HEK293 (cell line): ENCODE results near the gene ANP32A.

Source experiments
- CTCF ChIA-PET: fragments of 350-600 bp; formaldehyde crosslinking; extraction: SDS; loops from one replicate; lab custom pipeline; 2021; ENCODE audit warnings: antibody characterized with exemption; lab: Yijun Ruan, JAX
- POLR2A ChIA-PET: fragments of 300-600 bp; formaldehyde crosslinking; extraction: SDS; loops from one replicate; lab custom pipeline; 2020; ENCODE audit warnings: antibody characterized with exemption, inconsistent platforms; lab: Yijun Ruan, JAX
- H3K27ac ChIP-seq: fragments of 200-500 bp; sonication (Bioruptor generic); 2 replicates; pipeline ENCODE4 v1.5.1; 2014; ENCODE audit warnings: low read depth, low read length, control low read depth, inconsistent platforms; ENCODE audit errors: extremely low read depth
- H3K36me3 ChIP-seq, 2 experiments: fragments of 200-500 bp in 1 of 2; sonication (Bioruptor generic) in 1 of 2; 1 replicate in 1 of 2; 2 replicates in 1 of 2; pipeline ENCODE4 v1.5.1; 2014 to 2017; ENCODE audit warnings: inconsistent platforms in 2 of 2, low read length in 2 of 2; ENCODE audit not compliant: control insufficient read depth in 2 of 2, insufficient read depth in 1 of 2
- H3K4me1 ChIP-seq: fragments of 200-500 bp; sonication (Bioruptor generic); 2 replicates; pipeline ENCODE4 v1.5.1; 2014; ENCODE audit warnings: mild to moderate bottlenecking, low read length, inconsistent platforms; ENCODE audit not compliant: control insufficient read depth, insufficient read depth
- H3K4me3 ChIP-seq: 2 replicates; pipeline ENCODE4 v1.5.1; 2011; ENCODE audit warnings: low read depth, mild to moderate bottlenecking, control low read depth, low read length, moderate library complexity
- H3K9me3 ChIP-seq: fragments of 200-500 bp; sonication (Bioruptor generic); 2 replicates; pipeline ENCODE4 v1.5.1; 2014; ENCODE audit warnings: low read depth, low read length, inconsistent platforms; ENCODE audit not compliant: control insufficient read depth, insufficient read depth
- GLIS1 ChIP-seq: fragments of 450-650 bp; formaldehyde crosslinking; IDR thresholded peaks from 2 replicates; pipeline ENCODE4 v1.5.1; 2016; ENCODE audit warnings: missing biosample characterization, missing genetic modification characterization
- KLF1 ChIP-seq: fragments of 450-650 bp; formaldehyde crosslinking; IDR thresholded peaks from 2 replicates; pipeline ENCODE4 v1.5.1; 2016; ENCODE audit warnings: missing biosample characterization, missing genetic modification characterization
- KLF7 ChIP-seq: fragments of 450-650 bp; formaldehyde crosslinking; IDR thresholded peaks from 2 replicates; pipeline ENCODE4 v1.5.1; 2016; ENCODE audit warnings: missing biosample characterization, missing genetic modification characterization, borderline replicate concordance
- SP2 ChIP-seq: fragments of 450-650 bp; formaldehyde crosslinking; IDR thresholded peaks from 2 replicates; pipeline ENCODE4 v1.5.1; 2016; ENCODE audit warnings: missing biosample characterization, missing genetic modification characterization
- SP3 ChIP-seq: fragments of 450-650 bp; formaldehyde crosslinking; IDR thresholded peaks from 2 replicates; pipeline ENCODE4 v1.5.1; 2016; ENCODE audit warnings: missing biosample characterization, missing genetic modification characterization
- WT1 ChIP-seq: fragments of 450-650 bp; formaldehyde crosslinking; IDR thresholded peaks from 2 replicates; pipeline ENCODE4 v1.5.1; 2016; ENCODE audit warnings: missing biosample characterization, missing genetic modification characterization
- ZBTB1 ChIP-seq: fragments of 450-650 bp; formaldehyde crosslinking; IDR thresholded peaks from 2 replicates; pipeline ENCODE4 v1.5.1; 2016; ENCODE audit warnings: missing biosample characterization, missing genetic modification characterization
- ZBTB8A ChIP-seq: fragments of 450-650 bp; formaldehyde crosslinking; IDR thresholded peaks from 2 replicates; pipeline ENCODE4 v1.5.1; 2016; ENCODE audit warnings: missing biosample characterization, missing genetic modification characterization
- ZNF10 ChIP-seq: fragments of 450-650 bp; formaldehyde crosslinking; IDR thresholded peaks from 2 replicates; pipeline ENCODE4 v1.5.1; 2017; ENCODE audit warnings: missing biosample characterization, missing genetic modification characterization
- ZNF121 ChIP-seq: fragments of 450-650 bp; formaldehyde crosslinking; IDR thresholded peaks from 2 replicates; pipeline ENCODE4 v1.5.1; 2016; ENCODE audit warnings: missing biosample characterization, missing genetic modification characterization
- ZNF239 ChIP-seq: fragments of 450-650 bp; formaldehyde crosslinking; IDR thresholded peaks from 2 replicates; pipeline ENCODE4 v1.5.1; 2016; ENCODE audit warnings: missing biosample characterization, missing genetic modification characterization
- ZNF324 ChIP-seq: fragments of 450-650 bp; formaldehyde crosslinking; IDR thresholded peaks from 2 replicates; pipeline ENCODE4 v1.5.1; 2016; ENCODE audit warnings: missing biosample characterization, missing genetic modification characterization
- ZNF394 ChIP-seq: fragments of 450-650 bp; formaldehyde crosslinking; IDR thresholded peaks from 2 replicates; pipeline ENCODE4 v1.5.1; 2016; ENCODE audit warnings: missing biosample characterization, missing genetic modification characterization, mild to moderate bottlenecking, moderate library complexity, borderline replicate concordance
- ZNF561 ChIP-seq: fragments of 450-650 bp; IDR thresholded peaks from 2 replicates; pipeline ENCODE4 v1.5.1; 2018; ENCODE audit warnings: missing biosample characterization, missing genetic modification characterization, borderline replicate concordance
- ZNF837 ChIP-seq: fragments of 450-650 bp; formaldehyde crosslinking; IDR thresholded peaks from 2 replicates; pipeline ENCODE4 v1.5.1; 2016; ENCODE audit warnings: missing biosample characterization, missing genetic modification characterization
- ZNF843 ChIP-seq: fragments of 450-650 bp; formaldehyde crosslinking; IDR thresholded peaks from 2 replicates; pipeline ENCODE4 v1.5.1; 2016; ENCODE audit warnings: missing biosample characterization, missing genetic modification characterization
- TF ChIP-seq, protein P1 (sequence below): fragments of 450-650 bp; formaldehyde crosslinking; IDR thresholded peaks from 2 replicates; pipeline ENCODE4 v1.5.1; 2016; ENCODE audit warnings: missing biosample characterization, missing genetic modification characterization, borderline replicate concordance
- TF ChIP-seq, protein P2 (sequence below): fragments of 450-650 bp; formaldehyde crosslinking; IDR thresholded peaks from 2 replicates; pipeline ENCODE4 v1.5.1; 2016; ENCODE audit warnings: missing biosample characterization, missing genetic modification characterization
- TF ChIP-seq, protein P3 (sequence below): fragments of 450-650 bp; formaldehyde crosslinking; IDR thresholded peaks from 2 replicates; pipeline ENCODE4 v1.5.1; 2017; ENCODE audit warnings: missing biosample characterization, missing genetic modification characterization

Gene ANP32A

DNA sequence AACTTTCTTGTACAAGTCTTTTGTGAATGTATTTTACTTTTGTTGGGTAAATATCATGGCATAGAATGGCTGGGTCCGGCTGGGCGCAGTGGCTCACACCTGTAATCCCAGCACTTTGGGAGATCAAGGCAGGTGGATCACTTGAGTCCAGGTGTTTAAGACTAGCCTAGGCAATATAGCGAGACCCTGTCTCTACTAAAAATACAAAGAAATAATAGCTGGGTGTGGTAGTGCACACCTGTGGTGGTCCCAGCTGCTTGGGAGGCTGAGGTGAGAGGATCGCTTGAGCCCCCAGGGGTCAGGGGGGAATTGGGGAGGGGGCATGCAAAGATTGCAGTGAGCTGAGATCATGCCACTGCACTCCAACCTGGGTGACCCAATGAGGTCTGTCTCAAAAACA lies 52.9 kb downstream of the ANP32A start:
- no peak overlapping the region for H3K27ac ChIP-seq
- ChIA-PET POLR2A (no interaction called here), CTCF (interaction anchor here (0.6 to 1.3 kb wide), 3 partner anchors 17 to 213 kb away, joined by 3 to 6 read pairs (median 3); no protein-coding TSS in a partner anchor)
- H3K36me3 ChIP-seq: no peaks in the 10 kb centered on the region; a peak in 1 of 3 replicates
- no peak overlapping the region for H3K4me3 ChIP-seq
- no peak for TF ChIP-seq SP2 (tag by site-specific recombination)
- no peak for TF ChIP-seq ZBTB8A (tag by site-specific recombination)
- no peak for TF ChIP-seq ZNF394 (tag by site-specific recombination)
- TF ChIP-seq, protein P1, sequence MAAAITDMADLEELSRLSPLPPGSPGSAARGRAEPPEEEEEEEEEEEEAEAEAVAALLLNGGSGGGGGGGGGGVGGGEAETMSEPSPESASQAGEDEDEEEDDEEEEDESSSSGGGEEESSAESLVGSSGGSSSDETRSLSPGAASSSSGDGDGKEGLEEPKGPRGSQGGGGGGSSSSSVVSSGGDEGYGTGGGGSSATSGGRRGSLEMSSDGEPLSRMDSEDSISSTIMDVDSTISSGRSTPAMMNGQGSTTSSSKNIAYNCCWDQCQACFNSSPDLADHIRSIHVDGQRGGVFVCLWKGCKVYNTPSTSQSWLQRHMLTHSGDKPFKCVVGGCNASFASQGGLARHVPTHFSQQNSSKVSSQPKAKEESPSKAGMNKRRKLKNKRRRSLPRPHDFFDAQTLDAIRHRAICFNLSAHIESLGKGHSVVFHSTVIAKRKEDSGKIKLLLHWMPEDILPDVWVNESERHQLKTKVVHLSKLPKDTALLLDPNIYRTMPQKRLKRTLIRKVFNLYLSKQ (tag by site-specific recombination): no peak
- no peak for TF ChIP-seq KLF7 (tag by site-specific recombination)
- no peak for TF ChIP-seq ZNF324 (tag by site-specific recombination)
- TF ChIP-seq SP3 (tag by site-specific recombination): no peak
- TF ChIP-seq ZNF10 (tag by site-specific recombination): no peak
- TF ChIP-seq, protein P2, sequence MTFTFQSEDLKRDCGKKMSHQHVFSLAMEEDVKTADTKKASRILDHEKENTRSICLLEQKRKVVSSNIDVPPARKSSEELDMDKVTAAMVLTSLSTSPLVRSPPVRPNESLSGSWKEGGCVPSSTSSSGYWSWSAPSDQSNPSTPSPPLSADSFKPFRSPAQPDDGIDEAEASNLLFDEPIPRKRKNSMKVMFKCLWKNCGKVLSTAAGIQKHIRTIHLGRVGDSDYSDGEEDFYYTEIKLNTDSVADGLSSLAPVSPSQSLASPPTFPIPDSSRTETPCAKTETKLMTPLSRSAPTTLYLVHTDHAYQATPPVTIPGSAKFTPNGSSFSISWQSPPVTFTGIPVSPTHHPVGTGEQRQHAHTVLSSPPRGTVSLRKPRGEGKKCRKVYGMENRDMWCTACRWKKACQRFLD (tag by site-specific recombination): no peak
- TF ChIP-seq ZBTB1: no peak
- TF ChIP-seq GLIS1 (tag by site-specific recombination): no peak
- no peak for TF ChIP-seq ZNF239 (tag by site-specific recombination)
- no peak for TF ChIP-seq WT1 (tag by site-specific recombination)
- TF ChIP-seq ZNF121 (tag by site-specific recombination): no peak
- TF ChIP-seq ZNF843 (tag by site-specific recombination): no peak
- no peaks in the 10 kb centered on the region for H3K9me3 ChIP-seq
- peaks cover 5% of the 10 kb centered on the region for H3K4me1 ChIP-seq

DNA sequence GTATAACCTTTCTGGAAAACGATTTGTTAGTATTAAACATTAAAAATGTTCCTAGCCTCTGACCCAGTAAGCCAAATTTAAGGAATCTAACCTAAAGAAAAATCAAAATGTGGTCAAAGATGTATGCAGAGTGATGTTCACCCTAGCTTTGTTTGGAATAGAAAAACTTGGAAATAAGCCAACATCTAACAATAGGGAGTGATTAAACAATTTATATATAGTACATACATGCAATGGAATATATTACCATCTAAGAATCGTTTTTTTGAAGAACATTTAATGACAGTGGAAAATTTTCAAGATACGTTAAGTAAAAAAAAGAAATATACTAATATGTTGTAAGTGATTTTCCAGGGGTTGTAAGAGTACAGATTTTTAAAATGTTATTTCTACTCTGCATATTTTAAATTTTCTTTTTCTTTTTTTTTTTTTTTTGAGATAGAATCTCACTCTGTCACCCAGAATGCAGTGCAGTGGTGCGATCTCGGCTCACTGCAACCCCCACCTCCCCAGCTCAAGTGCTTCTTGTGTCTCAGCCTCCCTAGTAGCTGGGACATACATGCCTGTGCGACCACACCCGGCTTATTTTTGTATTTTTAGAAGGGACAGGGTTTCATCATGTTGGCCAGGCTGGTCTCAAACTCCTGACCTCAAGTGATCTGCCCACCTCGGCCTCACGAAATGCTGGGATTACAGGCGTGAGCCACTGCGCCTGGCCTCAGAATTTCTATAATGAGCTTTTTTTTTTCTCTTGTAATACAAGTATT lies 54.9 kb downstream of the ANP32A start:
- POLR2A ChIA-PET: no interaction called here
- TF ChIP-seq KLF1 (tag by site-specific recombination) (0 out of 2 replicates have a peak, but pooled peaks have one; percentile 27), ZNF561 (tag by site-specific recombination) (no peak), ZNF837 (tag by site-specific recombination) (no peak)
- TF ChIP-seq, protein P3, sequence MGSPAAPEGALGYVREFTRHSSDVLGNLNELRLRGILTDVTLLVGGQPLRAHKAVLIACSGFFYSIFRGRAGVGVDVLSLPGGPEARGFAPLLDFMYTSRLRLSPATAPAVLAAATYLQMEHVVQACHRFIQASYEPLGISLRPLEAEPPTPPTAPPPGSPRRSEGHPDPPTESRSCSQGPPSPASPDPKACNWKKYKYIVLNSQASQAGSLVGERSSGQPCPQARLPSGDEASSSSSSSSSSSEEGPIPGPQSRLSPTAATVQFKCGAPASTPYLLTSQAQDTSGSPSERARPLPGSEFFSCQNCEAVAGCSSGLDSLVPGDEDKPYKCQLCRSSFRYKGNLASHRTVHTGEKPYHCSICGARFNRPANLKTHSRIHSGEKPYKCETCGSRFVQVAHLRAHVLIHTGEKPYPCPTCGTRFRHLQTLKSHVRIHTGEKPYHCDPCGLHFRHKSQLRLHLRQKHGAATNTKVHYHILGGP (tag by site-specific recombination): peak; percentile 30; the same call in 1 of the 2 replicates
- Histone ChIP-seq H3K4me1 (peaks cover 5% of the 10 kb centered on the region), H3K4me3 (no peak overlapping the region), H3K9me3 (no peaks in the 10 kb centered on the region), H3K36me3 (no peaks in the 10 kb centered on the region; a peak in 1 of 3 replicates), H3K27ac (no peak overlapping the region)
- CTCF ChIA-PET: interaction anchor here (0.7 to 2.6 kb wide), 4 partner anchors 14 to 110 kb away, joined by 3 to 12 read pairs (median 4); no protein-coding TSS in a partner anchor
